ENCODE data around the gene UBE2G2. TPM values are rescaled to one million over a fixed set of nuclear protein-coding genes. Genes with fewer than 3 reads are reported as not detected.
A peak's percentile ranks its signal among the peaks of the same experiment; 100 is the strongest.

The UBE2G2 gene
- total and polyA plus RNA-seq, 4 donors = 53.0 to 102 (median 73.2) TPM

DNA sequence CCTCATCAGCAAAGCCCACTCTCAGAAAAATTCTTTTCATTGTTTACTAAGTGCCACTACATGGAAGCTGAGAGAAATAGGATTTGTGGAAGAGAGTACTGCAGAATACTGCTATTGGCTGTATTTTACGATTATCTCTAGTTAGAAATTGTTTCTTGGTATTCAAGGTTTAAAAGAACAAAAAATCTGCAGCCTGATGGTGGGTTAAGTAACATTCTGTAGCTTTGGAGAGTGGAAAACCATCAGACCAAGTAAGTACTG lies 44.5 kb upstream of the UBE2G2 start:
- peaks cover 20% of the 10 kb centered on the region for H3K4me1 ChIP-seq (ENCODE audit: control insufficient read depth, insufficient read depth, low read length)
- no peaks in the 10 kb centered on the region for H3K9me3 ChIP-seq (ENCODE audit: control insufficient read depth, insufficient read depth, low read length)
- H3K27ac ChIP-seq (ENCODE audit: low read depth, low read length) = no peak overlapping the region
- no peak for DNase-seq (ENCODE audit: low read depth in 4 of 6, low spot score in 6 of 6)
- peaks cover 39% of the 10 kb centered on the region for H3K36me3 ChIP-seq (ENCODE audit: control insufficient read depth, insufficient read depth, low read length)
- WGBS (ENCODE audit: insufficient coverage) = 67% methylated on average over 1 of the region's 1 CpG
- peaks cover 4% of the 10 kb centered on the region for H3K27me3 ChIP-seq (ENCODE audit: control insufficient read depth, insufficient read depth, low read length)
- H3K4me3 ChIP-seq (ENCODE audit: low read depth, low read length) = peak overlapping the region; percentile 35

DNA sequence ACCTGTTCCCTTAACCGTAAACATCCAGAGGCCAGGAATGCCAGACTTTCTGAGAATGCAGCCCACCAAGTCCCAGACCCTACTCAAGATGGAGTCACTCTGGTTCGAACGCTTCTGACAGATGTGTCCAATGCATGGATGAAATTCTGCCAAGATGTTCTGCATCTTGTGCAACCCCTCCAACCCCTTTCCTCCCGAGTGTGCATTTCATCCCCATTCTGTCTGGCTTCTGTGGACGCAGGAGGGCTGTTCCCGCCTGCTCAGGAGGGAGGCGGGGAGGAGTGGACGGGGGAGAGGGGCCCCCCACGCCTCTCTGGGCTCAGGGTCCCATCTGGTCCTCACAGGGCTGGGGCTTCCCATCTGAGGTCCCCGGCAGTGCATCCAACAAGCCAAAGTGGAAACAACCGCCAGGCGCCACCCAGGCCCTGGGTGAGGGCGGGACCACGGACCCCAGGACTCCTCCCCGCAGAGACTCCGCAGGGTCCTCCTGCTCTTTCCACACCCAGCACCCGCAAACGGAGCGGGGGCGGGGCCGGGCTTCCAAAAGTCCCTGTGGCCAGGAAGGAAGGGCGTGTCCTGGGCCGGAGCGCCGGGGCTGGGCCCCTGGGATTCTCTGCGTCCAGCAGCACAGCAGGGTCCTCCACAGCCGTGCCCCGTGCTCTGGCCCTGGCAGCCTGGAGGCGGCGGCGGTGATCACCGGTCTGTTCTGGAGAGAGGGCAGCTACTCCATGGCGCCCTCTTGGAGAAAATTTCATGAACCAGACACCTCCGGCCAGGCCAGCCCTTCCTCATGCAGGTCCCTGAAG lies 44.0 kb upstream of the UBE2G2 start:
- peak in 2 of 6 donors; percentile 7 to 44 for DNase-seq (ENCODE audit: low read depth in 4 of 6, low spot score in 6 of 6)
- Histone ChIP-seq H3K4me3 (ENCODE audit: low read depth, low read length) (peak overlapping the region; percentile 35), H3K4me1 (ENCODE audit: control insufficient read depth, insufficient read depth, low read length) (peaks cover 20% of the 10 kb centered on the region), H3K36me3 (ENCODE audit: control insufficient read depth, insufficient read depth, low read length) (peaks cover 35% of the 10 kb centered on the region), H3K27me3 (ENCODE audit: control insufficient read depth, insufficient read depth, low read length) (peaks cover 4% of the 10 kb centered on the region), H3K9me3 (ENCODE audit: control insufficient read depth, insufficient read depth, low read length) (no peaks in the 10 kb centered on the region), H3K27ac (ENCODE audit: low read depth, low read length) (no peak overlapping the region)
- WGBS (ENCODE audit: insufficient coverage) = 12% methylated on average over 32 of the region's 34 CpGs

DNA sequence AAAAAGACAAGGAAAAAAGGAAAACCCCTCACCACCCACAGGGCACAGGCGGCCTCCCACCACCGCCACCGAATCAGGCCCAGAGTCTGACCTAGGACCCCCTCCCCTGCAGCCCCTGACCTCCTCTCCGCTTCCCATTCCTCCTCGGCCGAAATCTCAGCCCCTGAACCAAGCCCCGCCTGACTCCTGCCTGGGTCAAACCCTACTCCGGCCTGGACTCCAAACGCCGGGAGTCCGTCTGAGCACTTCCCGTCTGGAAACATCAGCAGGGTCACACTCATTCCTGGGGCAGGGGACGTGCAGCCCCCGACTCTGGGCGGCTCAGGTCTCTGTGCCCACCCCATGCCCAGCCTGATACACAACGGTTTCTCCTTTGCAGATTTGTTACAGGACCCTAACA lies 42.6 kb upstream of the UBE2G2 start:
- peaks cover 20% of the 10 kb centered on the region for H3K4me1 ChIP-seq (ENCODE audit: control insufficient read depth, insufficient read depth, low read length)
- no peak overlapping the region for H3K4me3 ChIP-seq (ENCODE audit: low read depth, low read length)
- DNase-seq (ENCODE audit: low read depth in 4 of 6, low spot score in 6 of 6) = no peak
- 53% methylated on average over 14 of the region's 16 CpGs for WGBS (ENCODE audit: insufficient coverage)
- peaks cover 4% of the 10 kb centered on the region for H3K27me3 ChIP-seq (ENCODE audit: control insufficient read depth, insufficient read depth, low read length)
- H3K27ac ChIP-seq (ENCODE audit: low read depth, low read length) = no peak overlapping the region
- H3K9me3 ChIP-seq (ENCODE audit: control insufficient read depth, insufficient read depth, low read length) = no peaks in the 10 kb centered on the region
- peaks cover 23% of the 10 kb centered on the region for H3K36me3 ChIP-seq (ENCODE audit: control insufficient read depth, insufficient read depth, low read length)

DNA sequence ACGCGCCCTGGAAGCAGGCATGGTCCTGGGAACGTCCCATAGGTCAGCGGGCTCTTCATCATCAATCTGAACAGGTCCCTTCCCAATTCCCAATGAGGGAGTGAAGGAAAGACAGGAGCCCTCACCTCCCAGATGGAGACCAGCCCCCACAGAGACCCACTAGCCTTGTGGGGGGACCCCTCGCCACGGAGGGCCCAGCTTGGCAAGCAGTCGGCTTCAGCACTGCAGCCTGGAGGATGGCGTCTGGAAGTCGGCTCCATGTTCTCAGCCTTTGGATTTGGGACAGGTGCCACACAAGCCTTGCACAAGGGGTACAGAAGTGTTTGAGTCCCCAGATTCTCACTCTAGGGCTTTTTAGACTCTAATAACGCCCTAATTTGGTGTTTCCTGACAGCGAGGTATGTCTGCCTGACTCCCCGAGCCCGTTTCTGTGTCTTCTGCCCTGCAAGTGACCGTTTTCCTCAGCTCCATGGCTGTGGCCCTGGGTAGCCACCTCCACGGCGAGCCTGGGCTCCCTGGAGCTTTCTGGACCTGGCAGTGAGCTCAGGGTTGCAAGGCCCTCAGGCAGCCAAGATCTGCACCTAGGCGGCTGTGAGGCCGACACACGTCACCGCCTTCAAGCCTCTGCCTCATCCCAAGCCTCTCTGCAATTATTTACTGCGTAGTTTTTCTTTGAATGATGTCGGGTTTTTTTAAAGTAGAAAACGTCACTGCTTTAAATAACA lies 41.3 kb upstream of the UBE2G2 start:
- 90% methylated on average over 17 of the region's 23 CpGs for WGBS (ENCODE audit: insufficient coverage)
- H3K27ac ChIP-seq (ENCODE audit: low read depth, low read length) = no peak overlapping the region
- peaks cover 4% of the 10 kb centered on the region for H3K27me3 ChIP-seq (ENCODE audit: control insufficient read depth, insufficient read depth, low read length)
- peaks cover 20% of the 10 kb centered on the region for H3K4me1 ChIP-seq (ENCODE audit: control insufficient read depth, insufficient read depth, low read length)
- no peaks in the 10 kb centered on the region for H3K9me3 ChIP-seq (ENCODE audit: control insufficient read depth, insufficient read depth, low read length)
- DNase-seq (ENCODE audit: low read depth in 4 of 6, low spot score in 6 of 6) = no peak
- peaks cover 10% of the 10 kb centered on the region for H3K36me3 ChIP-seq (ENCODE audit: control insufficient read depth, insufficient read depth, low read length)
- no peak overlapping the region for H3K4me3 ChIP-seq (ENCODE audit: low read depth, low read length)

DNA sequence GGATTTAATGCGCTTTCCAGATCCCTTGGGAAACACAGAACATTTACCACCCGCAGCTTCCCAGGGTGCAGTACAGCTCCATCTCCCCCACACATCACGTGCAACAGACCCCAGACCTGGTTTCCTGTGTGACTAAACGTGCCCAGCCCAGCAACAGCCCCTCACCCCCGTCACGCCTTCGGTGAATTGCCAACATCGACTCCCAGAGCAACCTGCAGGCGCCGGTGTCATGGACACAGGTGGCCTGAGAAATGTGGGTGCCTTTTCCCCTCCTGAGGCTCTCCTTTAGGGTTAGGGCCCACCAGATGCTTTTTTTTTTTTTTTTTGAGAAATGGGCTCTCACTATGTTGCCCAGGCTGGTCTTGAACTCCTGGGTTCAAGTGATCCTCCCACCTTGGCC lies 40.5 kb upstream of the UBE2G2 start:
- peak in 1 of 6 donors; percentile 17 for DNase-seq (ENCODE audit: low read depth in 4 of 6, low spot score in 6 of 6)
- 83% methylated on average over 7 of the region's 10 CpGs for WGBS (ENCODE audit: insufficient coverage)
- peaks cover 3% of the 10 kb centered on the region for H3K36me3 ChIP-seq (ENCODE audit: control insufficient read depth, insufficient read depth, low read length)
- no peak overlapping the region for H3K27ac ChIP-seq (ENCODE audit: low read depth, low read length)
- H3K4me3 ChIP-seq (ENCODE audit: low read depth, low read length) = no peak overlapping the region
- H3K9me3 ChIP-seq (ENCODE audit: control insufficient read depth, insufficient read depth, low read length) = no peaks in the 10 kb centered on the region
- H3K4me1 ChIP-seq (ENCODE audit: control insufficient read depth, insufficient read depth, low read length) = peaks cover 23% of the 10 kb centered on the region
- H3K27me3 ChIP-seq (ENCODE audit: control insufficient read depth, insufficient read depth, low read length) = peaks cover 4% of the 10 kb centered on the region

DNA sequence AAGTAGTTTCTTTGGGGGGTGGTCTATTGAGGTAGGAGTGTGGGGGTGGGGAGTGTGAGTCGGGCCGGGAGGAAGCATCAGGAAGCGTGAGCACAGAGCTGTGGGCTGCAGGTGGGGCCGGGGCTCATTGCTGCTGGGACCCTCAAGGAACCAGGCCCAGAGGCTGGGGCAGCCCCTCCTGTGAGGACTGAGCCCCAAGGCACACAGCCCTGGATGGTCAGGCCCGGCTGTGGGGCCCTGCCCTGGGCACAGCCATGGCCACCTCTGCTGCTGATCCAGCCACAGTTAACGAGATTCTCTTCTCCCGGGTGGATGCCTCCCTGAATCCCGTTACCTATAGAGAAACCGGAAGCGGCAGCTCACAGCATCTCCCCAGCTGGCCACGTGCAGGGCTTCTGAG lies 39.2 kb upstream of the UBE2G2 start:
- Histone ChIP-seq H3K9me3 (ENCODE audit: control insufficient read depth, insufficient read depth, low read length) (no peaks in the 10 kb centered on the region), H3K36me3 (ENCODE audit: control insufficient read depth, insufficient read depth, low read length) (no peaks in the 10 kb centered on the region), H3K27me3 (ENCODE audit: control insufficient read depth, insufficient read depth, low read length) (peaks cover 4% of the 10 kb centered on the region), H3K27ac (ENCODE audit: low read depth, low read length) (no peak overlapping the region), H3K4me1 (ENCODE audit: control insufficient read depth, insufficient read depth, low read length) (peaks cover 18% of the 10 kb centered on the region), H3K4me3 (ENCODE audit: low read depth, low read length) (no peak overlapping the region)
- WGBS (ENCODE audit: insufficient coverage) = 78% methylated on average over 9 of the region's 11 CpGs
- DNase-seq (ENCODE audit: low read depth in 4 of 6, low spot score in 6 of 6) = no peak

DNA sequence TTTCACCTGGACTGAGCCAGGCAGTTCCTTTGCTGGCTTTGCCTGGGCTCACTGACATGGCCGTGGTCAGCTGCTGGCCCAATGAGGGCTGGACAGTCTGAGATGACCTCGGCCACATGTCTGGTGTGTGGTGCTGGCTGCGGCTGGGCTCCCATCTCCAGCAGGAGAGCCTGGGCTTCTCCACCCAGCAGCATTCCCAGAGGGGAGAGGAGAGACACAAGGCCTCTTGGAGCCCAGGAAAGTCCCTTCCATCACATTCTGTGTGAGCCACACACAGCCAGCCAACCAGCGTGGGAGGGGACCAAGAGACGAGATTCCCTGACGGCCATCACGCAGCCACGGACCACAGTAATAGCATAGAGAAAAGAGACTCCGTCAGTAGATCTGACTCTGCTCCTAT lies 37.3 kb upstream of the UBE2G2 start:
- DNase-seq (ENCODE audit: low read depth in 4 of 6, low spot score in 6 of 6) = no peak
- Histone ChIP-seq H3K27ac (ENCODE audit: low read depth, low read length) (no peak overlapping the region), H3K9me3 (ENCODE audit: control insufficient read depth, insufficient read depth, low read length) (no peaks in the 10 kb centered on the region), H3K36me3 (ENCODE audit: control insufficient read depth, insufficient read depth, low read length) (no peaks in the 10 kb centered on the region), H3K4me1 (ENCODE audit: control insufficient read depth, insufficient read depth, low read length) (peaks cover 14% of the 10 kb centered on the region), H3K27me3 (ENCODE audit: control insufficient read depth, insufficient read depth, low read length) (no peaks in the 10 kb centered on the region), H3K4me3 (ENCODE audit: low read depth, low read length) (no peak overlapping the region)
- WGBS (ENCODE audit: insufficient coverage) = 89% methylated on average over 9 of the region's 9 CpGs

DNA sequence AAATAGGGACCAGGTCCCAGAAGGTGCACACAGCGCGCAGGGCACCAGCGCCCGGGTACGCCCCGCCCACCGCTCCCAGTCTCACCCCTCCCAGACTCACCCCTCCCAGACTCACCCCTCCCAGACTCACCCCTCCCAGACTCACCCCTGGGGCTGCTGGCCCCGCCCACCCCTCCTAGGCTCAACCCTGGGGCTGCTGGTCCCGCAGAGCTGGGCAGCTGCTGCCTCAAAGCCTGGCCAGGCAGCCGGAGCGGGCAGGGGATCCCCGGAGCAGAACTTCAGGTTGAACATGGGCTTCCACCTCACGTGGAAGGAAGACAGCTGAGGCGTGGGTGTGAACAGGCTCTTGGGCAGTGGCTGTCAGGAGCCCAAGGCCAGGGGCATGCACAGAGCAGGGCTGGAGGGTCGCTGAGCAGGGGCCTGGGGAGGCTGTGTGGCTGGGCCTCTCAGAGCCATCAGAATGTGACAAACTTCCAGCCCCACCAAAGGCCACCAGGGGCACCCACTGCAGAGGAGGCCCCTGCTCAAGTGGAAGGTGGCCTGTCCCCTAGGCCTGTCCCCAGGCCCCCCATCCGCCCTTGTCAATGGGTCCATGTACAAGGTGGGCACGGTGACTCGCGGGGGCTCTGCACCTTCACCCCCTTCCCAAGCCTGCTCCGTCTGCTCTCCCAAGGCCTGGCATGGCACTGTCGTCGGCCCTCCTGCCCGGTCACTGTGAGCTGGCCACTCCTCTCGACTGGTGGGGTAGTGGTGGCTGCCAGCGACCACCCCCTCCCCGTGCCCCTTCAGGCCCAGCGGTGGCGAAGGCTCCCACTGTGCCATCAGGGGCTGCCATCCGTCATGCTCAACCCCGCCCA lies 36.6 kb upstream of the UBE2G2 start:
- DNase-seq (ENCODE audit: low read depth in 4 of 6, low spot score in 6 of 6) = no peak
- no peak overlapping the region for H3K27ac ChIP-seq (ENCODE audit: low read depth, low read length)
- H3K36me3 ChIP-seq (ENCODE audit: control insufficient read depth, insufficient read depth, low read length) = no peaks in the 10 kb centered on the region
- H3K9me3 ChIP-seq (ENCODE audit: control insufficient read depth, insufficient read depth, low read length) = no peaks in the 10 kb centered on the region
- no peaks in the 10 kb centered on the region for H3K27me3 ChIP-seq (ENCODE audit: control insufficient read depth, insufficient read depth, low read length)
- peaks cover 14% of the 10 kb centered on the region for H3K4me1 ChIP-seq (ENCODE audit: control insufficient read depth, insufficient read depth, low read length)
- WGBS (ENCODE audit: insufficient coverage) = 87% methylated on average over 27 of the region's 30 CpGs
- no peak overlapping the region for H3K4me3 ChIP-seq (ENCODE audit: low read depth, low read length)

DNA sequence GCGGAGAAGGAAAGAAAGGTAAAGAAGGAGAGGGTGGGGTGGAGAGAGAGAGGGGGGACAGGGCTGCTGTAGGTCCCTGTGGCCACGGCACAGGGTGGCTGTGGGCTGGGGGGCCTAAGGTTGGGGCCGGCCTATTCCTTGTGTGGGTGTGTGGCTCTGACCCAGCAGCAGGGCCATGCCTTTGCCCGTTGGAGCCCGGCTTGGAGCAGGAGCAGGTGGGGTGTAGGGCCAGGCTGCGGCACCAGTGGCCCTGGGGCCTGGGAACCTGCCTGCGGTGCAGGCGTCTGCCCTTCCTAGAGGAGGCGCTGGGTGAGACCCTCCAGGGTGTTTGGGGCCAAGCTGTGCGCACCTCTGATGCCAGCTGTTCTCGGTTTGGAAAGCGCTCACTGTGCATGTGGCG lies 35.9 kb upstream of the UBE2G2 start:
- Histone ChIP-seq H3K9me3 (ENCODE audit: control insufficient read depth, insufficient read depth, low read length) (no peaks in the 10 kb centered on the region), H3K27ac (ENCODE audit: low read depth, low read length) (no peak overlapping the region), H3K4me3 (ENCODE audit: low read depth, low read length) (no peak overlapping the region), H3K27me3 (ENCODE audit: control insufficient read depth, insufficient read depth, low read length) (no peaks in the 10 kb centered on the region), H3K36me3 (ENCODE audit: control insufficient read depth, insufficient read depth, low read length) (no peaks in the 10 kb centered on the region), H3K4me1 (ENCODE audit: control insufficient read depth, insufficient read depth, low read length) (peaks cover 14% of the 10 kb centered on the region)
- no peak for DNase-seq (ENCODE audit: low read depth in 4 of 6, low spot score in 6 of 6)
- 90% methylated on average over 13 of the region's 13 CpGs for WGBS (ENCODE audit: insufficient coverage)

All from spinal cord (tissue), 10 donors.